NB4 (cell line): Measurements from ENCODE around the gene TMCO6.

ENCODE experiments used
- CTCF ChIP-seq: IDR thresholded peaks from one replicate; pipeline ENCODE4 v1.5.1; 2012; ENCODE audit warnings: low read depth, low read length
- MAX ChIP-seq: IDR thresholded peaks from 2 replicates; pipeline ENCODE4 v1.6.1; 2011; ENCODE audit warnings: low read depth, low read length
- POLR2A ChIP-seq: IDR thresholded peaks from 2 replicates; pipeline ENCODE4 v1.6.1; 2011; ENCODE audit warnings: mild to moderate bottlenecking; ENCODE audit not compliant: insufficient read length; ENCODE audit errors: extremely low read depth

GRCh38 chr5:140603734-140604133 lies 35.5 kb upstream of the TMCO6 start:
- TF ChIP-seq POLR2A (no peak), CTCF (no peak), MAX (no peak)
